GM19351 (cell line): ENCODE measurements around the gene GORASP2.
A peak's percentile ranks its signal among the peaks of the same experiment; 100 is the strongest.

Source experiments
- ATAC-seq: cut with Tn5 transposase; IDR thresholded peaks from one replicate; pipeline ENCODE4 v1.9.1; 2021; ENCODE audit warnings: mild to moderate bottlenecking, moderate library complexity; ENCODE audit not compliant: unreplicated experiment

Gene GORASP2

GRCh38 chr2:170963386-170963785 lies 34.3 kb downstream of the GORASP2 start:
- no peak for ATAC-seq

GRCh38 chr2:170965446-170966225 lies 36.6 kb downstream of the GORASP2 start:
- no peak for ATAC-seq

- no peak for ATAC-seq
These were observed 37.8 kb downstream of the GORASP2 start for GRCh38 chr2:170966648-170967396.

- ATAC-seq = no peak
These were observed 38.5 kb downstream of the GORASP2 start for GRCh38 chr2:170967553-170967952.

- ATAC-seq = no peak
These were observed 39.4 kb downstream of the GORASP2 start for GRCh38 chr2:170968205-170969003.

- no peak for ATAC-seq
These were observed 40.0 kb downstream of the GORASP2 start for GRCh38 chr2:170969030-170969429.

- no peak for ATAC-seq
These were observed 40.9 kb downstream of the GORASP2 start for GRCh38 chr2:170969872-170970496.

- ATAC-seq = no peak
These were observed 42.0 kb downstream of the GORASP2 start for GRCh38 chr2:170971071-170971470.

GRCh38 chr2:170972296-170973224 lies 43.5 kb downstream of the GORASP2 start:
- no peak for ATAC-seq

GRCh38 chr2:170973225-170973491 lies 44.1 kb downstream of the GORASP2 start:
- no peak for ATAC-seq

- ATAC-seq = peak; percentile 85
These were observed 44.6 kb downstream of the GORASP2 start for GRCh38 chr2:170973492-170974303.

- ATAC-seq = no peak
These were observed 45.4 kb downstream of the GORASP2 start for GRCh38 chr2:170974304-170974993.

- no peak for ATAC-seq
These were observed 46.3 kb downstream of the GORASP2 start for GRCh38 chr2:170975127-170975942.

GRCh38 chr2:170975943-170976270 lies 46.9 kb downstream of the GORASP2 start:
- ATAC-seq = no peak

- ATAC-seq = no peak
These were observed 55.0 kb downstream of the GORASP2 start for GRCh38 chr2:170984079-170984478.

- no peak for ATAC-seq
These were observed 56.4 kb downstream of the GORASP2 start for GRCh38 chr2:170985407-170985806.

- no peak for ATAC-seq
These were observed 57.7 kb downstream of the GORASP2 start for GRCh38 chr2:170986566-170987258.
